Neuronal stem cell (in vitro differentiated cells): ENCODE results near the gene SHISA6.
A peak's percentile ranks its signal among the peaks of the same experiment; 100 is the strongest.

ENCODE experiments used
- DNase-seq: peaks from one replicate; pipeline ENCODE4 v3.0.0-alpha.2; 2013; ENCODE audit warnings: low spot score
- H2AFZ ChIP-seq: one replicate; pipeline ENCODE4 v1.6.1; 2013; ENCODE audit warnings: mild to moderate bottlenecking, low read length, inconsistent platforms
- H2AK5ac ChIP-seq: 2 replicates; pipeline ENCODE4 v1.6.1; 2013; ENCODE audit warnings: low read depth, mild to moderate bottlenecking, inconsistent platforms, low read length, moderate library complexity, mixed read lengths
- H2BK120ac ChIP-seq: 2 replicates; pipeline ENCODE4 v1.6.1; 2013; ENCODE audit warnings: low read depth, mild to moderate bottlenecking, inconsistent platforms, low read length, moderate library complexity, mixed read lengths
- H2BK12ac ChIP-seq: one replicate; pipeline ENCODE4 v1.6.1; 2013; ENCODE audit warnings: low read length, inconsistent platforms
- H2BK15ac ChIP-seq: 2 replicates; pipeline ENCODE4 v1.6.1; 2013; ENCODE audit warnings: mild to moderate bottlenecking, low read length, inconsistent platforms, mixed read lengths
- H2BK5ac ChIP-seq: one replicate; pipeline ENCODE4 v1.6.1; 2013; ENCODE audit warnings: inconsistent platforms, mild to moderate bottlenecking, low read length, moderate library complexity
- H3K14ac ChIP-seq: one replicate; pipeline ENCODE4 v1.6.1; 2013; ENCODE audit warnings: low read length, inconsistent platforms
- H3K18ac ChIP-seq: 2 replicates; pipeline ENCODE4 v1.6.1; 2013; ENCODE audit warnings: low read length, inconsistent platforms
- H3K23ac ChIP-seq: 2 replicates; pipeline ENCODE4 v1.6.1; 2013; ENCODE audit warnings: low read depth, mild to moderate bottlenecking, mixed read lengths, low read length, inconsistent platforms; ENCODE audit not compliant: poor library complexity
- H3K27ac ChIP-seq: replicated peaks from 3 replicates; pipeline ENCODE4 v1.5.1; 2013; ENCODE audit warnings: low read length, inconsistent platforms
- H3K27me3 ChIP-seq, 3 experiments: 2 replicates each; pipeline ENCODE4 v1.6.1; 2013; ENCODE audit warnings: low read length in 3 of 3, mild to moderate bottlenecking in 2 of 3, inconsistent platforms in 1 of 3, low read depth in 1 of 3, mixed read lengths in 1 of 3, moderate library complexity in 1 of 3; ENCODE audit not compliant: control insufficient read depth in 3 of 3, insufficient read depth in 3 of 3
- H3K36me3 ChIP-seq, 2 donors: replicated peaks in 1 of 2; 2 replicates each; pipeline ENCODE4 v1.6.1; 2013; ENCODE audit warnings: low read length in 2 of 2; ENCODE audit not compliant: control insufficient read depth in 2 of 2, insufficient read depth in 2 of 2
- H3K4ac ChIP-seq: 2 replicates; pipeline ENCODE4 v1.6.1; 2013; ENCODE audit warnings: inconsistent platforms, mild to moderate bottlenecking, low read length, moderate library complexity
- H3K4me1 ChIP-seq, 2 donors: 1 replicate in 1 of 2; 2 replicates in 1 of 2; pipeline ENCODE4 v1.6.1; 2013; ENCODE audit warnings: low read length in 2 of 2, low read depth in 1 of 2; ENCODE audit not compliant: control insufficient read depth in 2 of 2, insufficient read depth in 1 of 2
- H3K4me2 ChIP-seq: one replicate; pipeline ENCODE4 v1.6.1; 2013; ENCODE audit warnings: mild to moderate bottlenecking, low read length, inconsistent platforms; ENCODE audit not compliant: insufficient read depth, poor library complexity, severe bottlenecking
- H3K4me3 ChIP-seq, 2 donors: 2 replicates each; pipeline ENCODE4 v1.5.1; 2013; ENCODE audit warnings: low read length in 2 of 2, mild to moderate bottlenecking in 2 of 2, inconsistent platforms in 1 of 2, moderate library complexity in 1 of 2
- H3K79me1 ChIP-seq: one replicate; pipeline ENCODE4 v1.6.1; 2013; ENCODE audit warnings: low read depth, mild to moderate bottlenecking, inconsistent platforms, low read length, moderate library complexity
- H3K9ac ChIP-seq: one replicate; pipeline ENCODE4 v1.6.1; 2013; ENCODE audit warnings: mild to moderate bottlenecking, low read depth, low read length, inconsistent platforms; ENCODE audit not compliant: poor library complexity
- H3K9me3 ChIP-seq, 2 donors: replicated peaks in 1 of 2; 2 replicates each; pipeline versions ENCODE3 to v1.6.1; 2013; ENCODE audit warnings: low read length in 2 of 2, mild to moderate bottlenecking in 2 of 2, inconsistent platforms in 1 of 2, low read depth in 1 of 2, mixed read lengths in 1 of 2, moderate library complexity in 1 of 2; ENCODE audit not compliant: control insufficient read depth in 2 of 2, insufficient read depth in 1 of 2
- H4K8ac ChIP-seq: one replicate; pipeline ENCODE4 v1.6.1; 2013; ENCODE audit warnings: low read depth, mild to moderate bottlenecking, inconsistent platforms, low read length, moderate library complexity
- H4K91ac ChIP-seq: one replicate; pipeline ENCODE4 v1.6.1; 2013; ENCODE audit warnings: low read length, low read depth, mild to moderate bottlenecking, inconsistent platforms; ENCODE audit not compliant: poor library complexity
- WGBS, 2 donors: extraction: QIAGEN DNeasy Blood & Tissue Kit; methylation state at CpG; one replicate each; pipeline ENCODE4 v1.1.7; 2013; ENCODE audit warnings: missing lambda C conversion rate in 2 of 2, mixed read lengths in 1 of 2; ENCODE audit not compliant: insufficient read length in 2 of 2, insufficient replicate concordance in 1 of 2; ENCODE audit errors: extremely low coverage in 2 of 2; 5-methylcytosine and 5-hydroxymethylcytosine counted together

Gene SHISA6

DNA sequence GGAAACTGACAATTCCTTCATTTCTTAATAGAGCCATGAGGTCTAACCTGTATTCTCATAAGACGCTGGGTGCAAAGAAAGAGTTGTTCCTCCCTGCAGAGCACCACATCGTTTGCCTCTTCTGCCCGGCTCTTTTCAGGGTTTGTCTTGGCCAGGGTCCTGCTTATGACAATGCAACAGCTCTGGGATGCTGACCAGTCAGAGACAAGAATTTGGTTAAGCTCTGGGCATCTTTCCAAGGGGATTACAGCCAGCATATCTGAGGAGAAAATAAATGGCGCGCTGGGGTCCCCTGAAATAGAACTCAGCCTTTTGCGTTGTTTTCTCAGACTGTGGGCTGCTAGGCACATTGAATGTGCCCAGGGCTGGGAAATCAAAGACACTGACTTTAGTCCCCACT, 128.6 kb downstream of the SHISA6 start:
- no peak overlapping the region for H2AFZ ChIP-seq
- H2BK15ac ChIP-seq, result no peak overlapping the region
- no peak overlapping the region for H4K8ac ChIP-seq

DNA sequence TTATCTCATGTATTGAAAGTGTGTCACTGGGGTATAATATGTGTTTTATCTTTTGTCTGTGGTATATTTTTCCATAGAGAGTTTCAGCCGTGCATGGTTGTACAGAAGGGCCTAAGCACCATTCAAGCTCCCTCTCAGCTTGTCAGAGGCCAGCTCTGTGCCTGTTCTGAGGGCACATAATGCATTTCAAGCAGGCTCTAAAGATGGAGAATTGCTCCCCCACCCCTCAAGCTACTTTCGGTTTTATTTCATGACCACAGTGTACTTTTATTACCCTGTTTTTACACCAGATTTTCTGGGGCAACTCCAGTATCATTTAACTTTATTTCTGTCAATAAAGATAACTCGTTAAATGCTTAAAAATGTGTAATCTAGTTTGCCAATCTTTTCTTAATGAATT, 131.7 kb downstream of the SHISA6 start:
- Histone ChIP-seq H2AK5ac (no peak overlapping the region), H2BK15ac (no peak overlapping the region), H3K4me3 (no peak overlapping the region), H3K9me3 (peaks cover 0 to 2% of the 10 kb centered on the region in 2 donors), H3K36me3 (no peaks in the 10 kb centered on the region), H3K14ac (no peak overlapping the region), H3K79me1 (no peaks in the 10 kb centered on the region), H3K4me2 (no peak overlapping the region), H3K9ac (no peak overlapping the region), H3K4ac (no peak overlapping the region), H2BK12ac (no peak overlapping the region), H3K23ac (no peak overlapping the region), H4K8ac (no peak overlapping the region), H2AFZ (no peak overlapping the region), H3K18ac (no peak overlapping the region), H2BK5ac (no peak overlapping the region), H4K91ac (no peak overlapping the region), H3K27ac (no peak overlapping the region), H3K27me3 (no peaks in the 10 kb centered on the region), H2BK120ac (no peak overlapping the region), H3K4me1 (peaks cover 0 to 4% of the 10 kb centered on the region in 2 donors)
- no peak for DNase-seq
- WGBS, 2 donors, result no CpG with 5 or more reads among the region's 3 CpGs

More for the DNA sequence above, 128.6 kb downstream of the SHISA6 start:
- no peak overlapping the region for H3K27ac ChIP-seq
- no peak overlapping the region for H2BK12ac ChIP-seq
- H3K4me1 ChIP-seq, result no peaks in the 10 kb centered on the region
- no peaks in the 10 kb centered on the region for H3K36me3 ChIP-seq
- no peak overlapping the region for H3K4me2 ChIP-seq
- H3K23ac ChIP-seq, result no peak overlapping the region
- H3K27me3 ChIP-seq, result no peaks in the 10 kb centered on the region
- no peak overlapping the region for H3K4me3 ChIP-seq
- no peaks in the 10 kb centered on the region for H3K79me1 ChIP-seq
- no peak overlapping the region for H3K14ac ChIP-seq
- H4K91ac ChIP-seq, result no peak overlapping the region
- no peak for DNase-seq
- no peak overlapping the region for H2BK5ac ChIP-seq
- WGBS, 2 donors, result no CpG with 5 or more reads among the region's 6 CpGs
- peaks cover 0 to 2% of the 10 kb centered on the region in 2 donors for H3K9me3 ChIP-seq
- peak overlapping the region; percentile 49 for H3K18ac ChIP-seq
- no peak overlapping the region for H3K9ac ChIP-seq
- no peak overlapping the region for H3K4ac ChIP-seq
- H2BK120ac ChIP-seq, result no peak overlapping the region
- H2AK5ac ChIP-seq, result no peak overlapping the region

DNA sequence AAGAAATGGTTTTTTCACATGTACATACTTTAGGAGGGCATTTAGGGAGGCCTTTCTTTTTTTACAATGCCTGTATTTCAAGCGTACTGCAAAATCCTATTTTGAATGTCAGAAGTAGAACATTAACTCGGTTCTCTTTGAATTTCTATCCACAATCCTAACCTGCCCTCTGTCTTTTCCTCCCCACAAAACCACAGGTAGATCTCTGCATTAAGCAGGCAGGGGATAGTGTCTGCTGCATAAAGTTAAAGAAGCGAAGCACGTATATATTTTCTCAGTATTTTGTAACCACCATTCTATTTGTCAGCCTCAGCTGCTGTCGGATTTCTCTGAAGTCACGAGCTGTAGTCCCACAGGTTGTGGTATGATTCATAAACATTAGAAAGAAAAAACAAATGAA, 137.5 kb downstream of the SHISA6 start:
- H4K91ac ChIP-seq, result no peak overlapping the region
- no peak overlapping the region for H2BK120ac ChIP-seq
- H3K4me3 ChIP-seq, result no peak overlapping the region
- H2BK15ac ChIP-seq, result no peak overlapping the region
- H3K27me3 ChIP-seq, result no peaks in the 10 kb centered on the region
- no peak overlapping the region for H4K8ac ChIP-seq
- H3K4ac ChIP-seq, result no peak overlapping the region
- DNase-seq, result no peak
- no peak overlapping the region for H2BK12ac ChIP-seq
- no peak overlapping the region for H2AK5ac ChIP-seq
- H3K4me2 ChIP-seq, result no peak overlapping the region
- no peak overlapping the region for H3K18ac ChIP-seq
- H3K9me3 ChIP-seq, result no peaks in the 10 kb centered on the region
- no peak overlapping the region for H3K9ac ChIP-seq
- no peak overlapping the region for H3K27ac ChIP-seq
- H3K79me1 ChIP-seq, result no peaks in the 10 kb centered on the region
- no CpG with 5 or more reads among the region's 6 CpGs for WGBS, 2 donors
- no peak overlapping the region for H3K23ac ChIP-seq
- no peak overlapping the region for H3K14ac ChIP-seq
- no peaks in the 10 kb centered on the region for H3K36me3 ChIP-seq
- H2BK5ac ChIP-seq, result no peak overlapping the region
- H3K4me1 ChIP-seq, result peaks cover 0 to 4% of the 10 kb centered on the region in 2 donors
- no peak overlapping the region for H2AFZ ChIP-seq

DNA sequence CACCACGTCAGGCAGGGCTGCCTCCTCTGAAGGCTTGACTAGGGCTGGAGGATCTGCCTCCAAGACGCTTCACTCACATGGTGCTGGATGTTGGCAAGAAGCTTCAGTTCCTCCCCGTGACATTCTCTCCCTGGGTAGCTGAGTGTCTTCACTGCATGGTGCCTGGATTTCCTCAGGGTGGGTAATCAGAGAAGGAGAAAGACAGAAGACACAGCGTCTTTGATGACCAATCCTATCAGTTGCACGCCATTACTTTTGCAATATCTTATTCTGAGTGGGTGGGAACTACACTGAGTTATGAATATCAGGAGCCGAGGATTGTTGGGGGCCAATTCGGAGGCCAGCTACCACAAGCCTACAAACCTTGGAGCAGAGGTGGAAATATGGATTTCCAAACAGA, 139.7 kb downstream of the SHISA6 start:
- no peak overlapping the region for H3K4me2 ChIP-seq

More for the DNA sequence above, 139.7 kb downstream of the SHISA6 start:
- no CpG with 5 or more reads among the region's 7 CpGs for WGBS, 2 donors
- no peaks in the 10 kb centered on the region for H3K79me1 ChIP-seq
- no peak overlapping the region for H4K8ac ChIP-seq
- H2BK12ac ChIP-seq, result no peak overlapping the region
- H2BK15ac ChIP-seq, result no peak overlapping the region
- H3K27me3 ChIP-seq, result no peaks in the 10 kb centered on the region
- DNase-seq, result no peak
- H2BK5ac ChIP-seq, result no peak overlapping the region
- no peak overlapping the region for H3K9ac ChIP-seq
- peak overlapping the region; percentile 35 for H3K23ac ChIP-seq
- H3K14ac ChIP-seq, result no peak overlapping the region
- no peak overlapping the region for H2AFZ ChIP-seq
- no peaks in the 10 kb centered on the region for H3K9me3 ChIP-seq
- no peak overlapping the region for H2AK5ac ChIP-seq
- H3K4me1 ChIP-seq, result peaks cover 0 to under 1% of the 10 kb centered on the region in 2 donors
- H3K18ac ChIP-seq, result peak overlapping the region; percentile 39
- no peak overlapping the region for H4K91ac ChIP-seq
- H3K4me3 ChIP-seq, result no peak overlapping the region
- no peak overlapping the region for H2BK120ac ChIP-seq
- H3K27ac ChIP-seq, result no peak overlapping the region
- no peaks in the 10 kb centered on the region for H3K36me3 ChIP-seq
- H3K4ac ChIP-seq, result no peak overlapping the region
